Suprapubic skin (tissue), 4 donors: Measurements from ENCODE around the gene UFL1. TPM values are rescaled to one million over a fixed set of nuclear protein-coding genes. Genes with fewer than 3 reads are reported as not detected.

Source experiments
- DNase-seq, 2 donors: peaks; one replicate each; pipeline ENCODE4 v3.0.0-alpha.2; 2019; ENCODE audit warnings: low spot score in 2 of 2
- H3K27ac ChIP-seq: fragments of 200-600 bp; sonication (generic); one replicate; pipeline ENCODE4 v1.5.1; 2019
- H3K27me3 ChIP-seq: fragments of 200-600 bp; sonication (generic); one replicate; pipeline ENCODE4 v1.5.1; 2019
- H3K36me3 ChIP-seq: fragments of 200-600 bp; sonication (generic); one replicate; pipeline ENCODE4 v1.5.1; 2019
- H3K4me1 ChIP-seq: fragments of 200-600 bp; sonication (generic); one replicate; pipeline ENCODE4 v1.5.1; 2019
- H3K4me3 ChIP-seq: fragments of 200-600 bp; sonication (generic); one replicate; pipeline ENCODE4 v1.5.1; 2019; ENCODE audit warnings: mild to moderate bottlenecking
- H3K9me3 ChIP-seq: fragments of 200-600 bp; sonication (generic); one replicate; pipeline ENCODE4 v1.5.1; 2019
- CTCF ChIP-seq, 2 donors: fragments of 200-600 bp in 1 of 2; fragments of 450-650 bp in 1 of 2; sonication (generic) in 1 of 2; IDR thresholded peaks; one replicate each; pipeline ENCODE4 v1.5.1; 2016 to 2019; ENCODE audit warnings: antibody characterized with exemption in 2 of 2, mild to moderate bottlenecking in 1 of 2, moderate library complexity in 1 of 2
- EP300 ChIP-seq: sonication (generic); formaldehyde crosslinking; IDR thresholded peaks from one replicate; pipeline ENCODE4 v1.6.1; 2017; ENCODE audit warnings: antibody characterized with exemption
- POLR2A ChIP-seq, 2 donors: fragments of 450-650 bp; IDR thresholded peaks; one replicate each; pipeline ENCODE4 v1.6.1; 2017; ENCODE audit warnings: antibody characterized with exemption in 2 of 2, mild to moderate bottlenecking in 2 of 2, moderate library complexity in 2 of 2
- POLR2AphosphoS5 ChIP-seq, 3 donors: sonication (generic); formaldehyde crosslinking; IDR thresholded peaks; one replicate each; pipeline ENCODE4 v1.6.1; 2017; ENCODE audit warnings: antibody characterized with exemption in 3 of 3
- WGBS: methylation state at CpG from one replicate; pipeline ENCODE4 v1.1.5; 2018; 5-methylcytosine and 5-hydroxymethylcytosine counted together
- total RNA-seq, 4 donors: library from RNA; depleted of rRNA; stranded (reverse); fragments of >200 nt; gene quantifications; one replicate each; pipeline ENCODE4 v1.1.0, GENCODE V29; 2016

The UFL1 gene
- total RNA-seq, 4 donors from 2014 or later = 19.4 to 34.4 (median 22.3) TPM

GRCh38 chr6:96570053-96570452 lies 48.4 kb downstream of the UFL1 start:
- TF ChIP-seq POLR2A (IDR thresholded peaks at IDR 0.05) (no peak), POLR2AphosphoS5 (IDR thresholded peaks at IDR 0.05) (no peak), CTCF (IDR thresholded peaks at IDR 0.05) (no peak), EP300 (no peak)
- WGBS = 83% methylated on average over 2 of the region's 2 CpGs
- Histone ChIP-seq H3K36me3 (no peaks in the 10 kb centered on the region), H3K27me3 (no peaks in the 10 kb centered on the region), H3K4me3 (no peak overlapping the region), H3K27ac (no peak overlapping the region), H3K9me3 (peaks cover 9% of the 10 kb centered on the region), H3K4me1 (no peaks in the 10 kb centered on the region)
- DNase-seq = no peak

GRCh38 chr6:96571551-96571950 lies 49.9 kb downstream of the UFL1 start:
- no peak overlapping the region for H3K27ac ChIP-seq
- H3K4me3 ChIP-seq = no peak overlapping the region
- H3K27me3 ChIP-seq = no peaks in the 10 kb centered on the region
- TF ChIP-seq POLR2A (IDR thresholded peaks at IDR 0.05) = no peak
- TF ChIP-seq CTCF (IDR thresholded peaks at IDR 0.05) = no peak
- no peak for TF ChIP-seq POLR2AphosphoS5 (IDR thresholded peaks at IDR 0.05)
- no peak for TF ChIP-seq EP300
- DNase-seq = no peak
- H3K36me3 ChIP-seq = no peaks in the 10 kb centered on the region
- peaks cover 9% of the 10 kb centered on the region for H3K9me3 ChIP-seq
- H3K4me1 ChIP-seq = no peaks in the 10 kb centered on the region

GRCh38 chr6:96575359-96575758 lies 53.8 kb downstream of the UFL1 start:
- no peak for TF ChIP-seq POLR2A (IDR thresholded peaks at IDR 0.05)
- no peak for TF ChIP-seq EP300
- Histone ChIP-seq H3K27ac (no peak overlapping the region), H3K9me3 (peaks cover 1% of the 10 kb centered on the region), H3K4me3 (no peak overlapping the region), H3K36me3 (no peaks in the 10 kb centered on the region), H3K27me3 (no peaks in the 10 kb centered on the region), H3K4me1 (no peaks in the 10 kb centered on the region)
- no peak for DNase-seq
- 78% methylated on average over 3 of the region's 3 CpGs for WGBS

- WGBS = 65% methylated on average over 4 of the region's 4 CpGs
- H3K36me3 ChIP-seq = no peaks in the 10 kb centered on the region
- H3K27me3 ChIP-seq = no peaks in the 10 kb centered on the region
- no peak overlapping the region for H3K4me3 ChIP-seq
- no peak for DNase-seq
- H3K9me3 ChIP-seq = no peaks in the 10 kb centered on the region
- no peak overlapping the region for H3K27ac ChIP-seq
- H3K4me1 ChIP-seq = no peaks in the 10 kb centered on the region
- TF ChIP-seq POLR2A (IDR thresholded peaks at IDR 0.05) (no peak), EP300 (no peak), POLR2AphosphoS5 (IDR thresholded peaks at IDR 0.05) (no peak), CTCF (IDR thresholded peaks at IDR 0.05) (no peak)
Measured at GRCh38 chr6:96576221-96576620, 54.6 kb downstream of the UFL1 start.

- Histone ChIP-seq H3K27me3 (no peaks in the 10 kb centered on the region), H3K4me1 (no peaks in the 10 kb centered on the region), H3K4me3 (no peak overlapping the region), H3K9me3 (no peaks in the 10 kb centered on the region), H3K27ac (no peak overlapping the region), H3K36me3 (no peaks in the 10 kb centered on the region)
- WGBS = 85% methylated on average over 2 of the region's 2 CpGs
- no peak for DNase-seq
- TF ChIP-seq POLR2AphosphoS5 (IDR thresholded peaks at IDR 0.05) (no peak), EP300 (no peak)
Measured at GRCh38 chr6:96582021-96582420, 60.4 kb downstream of the UFL1 start.

- Histone ChIP-seq H3K36me3 (no peaks in the 10 kb centered on the region), H3K4me3 (no peak overlapping the region), H3K9me3 (no peaks in the 10 kb centered on the region), H3K27me3 (no peaks in the 10 kb centered on the region), H3K4me1 (no peaks in the 10 kb centered on the region), H3K27ac (no peak overlapping the region)
- WGBS = 75% methylated on average over 1 of the region's 1 CpG
- TF ChIP-seq CTCF (IDR thresholded peaks at IDR 0.05) (no peak), POLR2A (IDR thresholded peaks at IDR 0.05) (no peak), POLR2AphosphoS5 (IDR thresholded peaks at IDR 0.05) (no peak), EP300 (no peak)
- no peak for DNase-seq
Measured at GRCh38 chr6:96582436-96582835, 60.8 kb downstream of the UFL1 start.
